Fibroblast of skin of abdomen (primary cell): Measurements from ENCODE around the gene ASXL1.

Experiments
- DNase-seq: peaks from one replicate; pipeline ENCODE4 v3.0.0-alpha.2; 2013

Gene ASXL1

GRCh38 chr20:32337937-32338661, 20.0 kb upstream of the ASXL1 start:
- no peak for DNase-seq

DNA sequence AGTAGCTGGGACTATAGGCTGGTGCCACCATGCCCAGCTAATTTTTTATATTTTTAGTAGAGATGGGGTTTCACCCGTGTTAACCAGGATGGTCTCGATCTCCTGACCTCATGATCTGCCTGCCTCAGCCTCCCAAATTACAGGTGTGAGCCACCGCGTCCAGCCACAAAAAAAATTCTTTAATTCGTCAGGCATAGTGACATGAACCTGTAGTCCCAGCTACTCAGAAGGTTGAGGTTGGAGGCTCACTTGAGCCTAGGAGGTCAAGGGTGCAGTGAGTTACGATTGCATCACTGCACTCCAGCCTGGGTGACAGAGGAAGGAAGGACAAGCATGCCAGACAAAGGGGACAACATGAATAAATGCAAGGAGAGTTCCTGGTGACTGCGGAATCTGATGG, 19.5 kb upstream of the ASXL1 start:
- no peak for DNase-seq

DNA sequence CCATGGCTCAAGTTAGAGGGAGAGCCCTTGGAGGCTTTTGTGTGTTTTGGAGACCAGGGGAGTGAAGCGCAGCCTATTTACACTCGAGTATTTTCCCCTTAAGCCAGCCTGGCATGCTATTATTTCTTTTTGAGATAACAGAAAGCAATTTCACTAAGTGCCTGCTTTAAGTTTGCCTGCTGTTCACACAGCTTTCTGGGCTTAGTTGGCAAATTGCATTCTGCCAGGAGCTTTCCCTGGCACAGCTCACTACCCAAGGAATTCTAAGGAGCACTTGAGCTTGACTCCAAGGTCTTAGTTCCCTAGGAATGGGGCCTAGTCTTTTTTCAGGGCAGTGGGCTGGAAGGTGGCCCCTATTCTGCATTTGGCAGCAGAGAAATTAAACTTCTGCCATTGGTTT, 19.0 kb upstream of the ASXL1 start:
- DNase-seq = no peak

DNA sequence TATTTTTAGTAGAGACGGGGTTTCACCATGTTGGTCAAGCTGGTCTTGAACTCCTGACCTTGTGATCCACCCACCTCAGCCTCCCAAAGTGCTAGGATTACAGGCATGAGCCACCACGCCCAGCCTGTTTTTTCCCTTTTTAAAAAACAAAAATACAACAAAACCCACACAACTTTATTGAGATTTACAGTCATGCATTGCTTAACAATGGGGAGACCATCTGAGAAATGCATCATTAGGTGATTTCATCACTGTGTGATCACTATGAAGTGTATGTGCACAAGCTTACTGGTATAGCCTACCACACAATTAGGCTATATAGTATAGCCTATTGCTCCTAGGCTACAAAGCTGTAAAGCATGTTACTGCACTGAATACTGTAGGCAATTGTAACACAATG, 17.1 kb upstream of the ASXL1 start:
- peak; percentile 36 for DNase-seq

DNA sequence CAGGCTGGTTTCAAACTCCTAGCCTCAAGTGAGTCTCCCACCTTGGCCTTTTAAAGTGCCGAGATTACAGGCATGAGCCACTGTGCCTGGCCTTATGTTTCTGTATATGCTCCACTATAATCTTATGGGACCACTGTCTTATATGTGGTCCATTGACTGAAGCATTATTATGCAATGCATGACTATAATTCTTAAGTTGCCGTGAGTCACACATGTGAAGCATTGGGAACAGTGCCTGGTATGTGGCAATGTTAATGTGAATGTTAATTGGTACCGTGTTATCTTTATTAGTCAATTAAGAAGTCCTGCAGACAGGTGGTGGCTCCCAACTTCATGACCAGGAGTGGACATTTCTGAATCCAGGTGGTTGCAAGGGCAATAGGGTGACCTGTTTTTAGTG, 14.7 kb upstream of the ASXL1 start:
- peak; percentile 90 for DNase-seq

- DNase-seq = no peak
These were observed 13.2 kb upstream of the ASXL1 start for GRCh38 chr20:32344835-32345506.

- DNase-seq = no peak
These were observed 9.9 kb upstream of the ASXL1 start for GRCh38 chr20:32348207-32348606.

GRCh38 chr20:32350421-32350820, 7.7 kb upstream of the ASXL1 start:
- no peak for DNase-seq

- no peak for DNase-seq
These were observed 5.9 kb upstream of the ASXL1 start for GRCh38 chr20:32352121-32352720.

DNA sequence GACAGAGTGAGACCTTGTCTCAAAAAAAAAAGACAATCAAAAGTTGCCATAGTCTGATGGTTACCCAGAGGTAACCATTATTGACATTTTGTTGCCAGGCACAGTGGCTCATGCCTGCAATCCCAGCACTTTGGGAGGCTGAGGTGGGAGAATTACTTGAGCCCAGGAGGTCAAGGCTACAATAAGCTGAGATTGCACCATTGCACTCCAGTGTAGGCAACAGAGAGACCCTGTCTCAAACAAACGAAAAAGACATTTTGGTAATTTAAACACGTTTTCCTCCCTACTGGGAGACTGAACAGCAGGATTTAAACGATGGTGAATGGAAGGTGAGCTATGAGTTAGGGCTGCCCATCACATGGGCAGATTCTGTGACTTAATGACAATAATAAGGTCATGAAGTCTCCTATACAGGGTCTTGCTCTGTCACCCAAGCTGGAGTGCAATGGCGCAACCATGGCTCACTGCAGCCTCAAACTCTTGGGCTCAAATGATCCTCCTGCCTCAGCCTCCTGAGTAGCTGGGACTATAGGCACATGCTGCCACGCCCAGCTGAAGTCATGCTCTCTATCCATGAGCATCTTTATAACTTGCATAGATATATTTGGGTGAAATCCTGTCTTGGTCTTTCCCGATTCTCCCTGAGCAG, 4.2 kb upstream of the ASXL1 start:
- no peak for DNase-seq

GRCh38 chr20:32354592-32355416, 3.3 kb upstream of the ASXL1 start:
- DNase-seq = peak; percentile 60

DNA sequence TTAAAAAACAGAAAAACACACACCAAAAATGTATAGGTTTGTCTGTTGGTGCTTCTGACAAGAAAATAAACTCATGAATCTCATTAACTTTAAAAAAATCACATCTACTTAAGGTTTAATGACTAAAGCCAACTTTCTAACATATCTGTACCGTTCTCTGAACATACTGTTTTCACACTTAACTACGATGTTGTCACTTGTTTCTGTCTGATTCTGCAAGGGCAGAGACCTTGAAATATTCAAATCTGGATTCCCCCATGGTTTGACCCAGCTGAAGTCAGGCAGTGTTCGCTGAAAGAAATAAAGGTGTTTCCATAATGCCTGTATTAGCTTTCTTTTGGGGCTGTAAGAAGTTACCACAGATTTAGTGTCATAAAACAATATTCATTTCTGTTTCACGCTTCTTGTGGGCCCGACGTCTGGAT, 2.7 kb upstream of the ASXL1 start:
- no peak for DNase-seq

- DNase-seq = peak; percentile 81
These were observed 2.1 kb upstream of the ASXL1 start for GRCh38 chr20:32355907-32356621.

DNA sequence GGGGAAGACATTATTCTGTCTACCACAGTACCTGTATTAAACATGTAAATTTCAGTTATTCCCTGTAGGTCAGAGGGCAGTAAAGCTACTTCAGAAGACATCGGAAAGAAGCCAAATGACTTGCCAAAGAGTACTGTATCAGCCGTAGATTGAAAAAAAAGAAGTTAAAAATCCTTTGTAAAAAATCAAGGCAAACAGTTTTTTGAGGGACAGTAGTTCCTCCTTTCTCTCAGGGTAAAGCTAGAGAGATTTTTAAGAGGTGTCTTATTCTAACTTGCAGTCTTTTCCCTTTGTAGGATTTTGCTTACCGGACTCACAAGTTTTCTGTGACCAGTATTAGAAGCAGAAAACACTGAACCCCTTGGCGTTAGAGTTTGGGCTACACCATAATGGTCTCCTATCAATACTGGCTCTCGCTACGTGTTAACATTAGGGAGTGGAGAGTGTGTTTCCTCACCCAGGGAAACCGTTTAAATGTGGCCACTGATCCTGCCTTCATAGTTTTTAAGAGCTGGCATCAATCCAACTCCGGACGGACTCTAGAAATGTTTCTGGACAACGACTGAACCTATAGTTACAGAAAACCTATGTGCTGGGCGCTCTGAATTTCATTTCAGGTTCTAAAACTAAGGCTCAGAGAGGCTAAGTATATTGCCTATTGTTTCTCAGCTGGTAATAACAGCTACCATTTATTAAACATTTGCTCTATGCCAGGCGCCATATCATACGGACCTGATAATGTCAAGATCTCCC, 1.3 kb upstream of the ASXL1 start:
- no peak for DNase-seq

DNA sequence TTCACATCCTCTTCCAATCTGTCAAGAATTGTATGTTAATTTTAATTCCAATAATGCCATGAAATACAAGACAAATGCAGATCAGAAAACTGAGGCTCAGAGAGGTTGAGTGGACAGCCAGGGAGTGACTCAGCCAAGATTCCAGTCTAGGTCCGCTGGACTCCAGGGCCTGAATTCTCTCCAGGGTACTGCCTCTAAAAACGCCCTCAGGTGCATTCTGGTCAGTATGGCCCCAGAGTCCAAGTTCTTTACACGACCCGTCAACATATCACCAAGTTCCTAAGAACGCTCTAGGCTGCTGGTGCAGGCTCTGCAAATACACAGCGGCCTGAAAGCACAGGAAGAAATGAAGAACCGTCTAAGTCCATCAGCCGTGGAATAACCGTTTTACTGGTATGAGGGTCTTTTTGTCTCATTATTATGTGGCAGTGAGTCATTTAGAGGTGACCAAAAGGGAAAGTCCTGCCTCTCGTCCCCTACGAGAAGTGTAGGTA, 709 bp upstream of the ASXL1 start:
- peak; percentile 24 for DNase-seq

DNA sequence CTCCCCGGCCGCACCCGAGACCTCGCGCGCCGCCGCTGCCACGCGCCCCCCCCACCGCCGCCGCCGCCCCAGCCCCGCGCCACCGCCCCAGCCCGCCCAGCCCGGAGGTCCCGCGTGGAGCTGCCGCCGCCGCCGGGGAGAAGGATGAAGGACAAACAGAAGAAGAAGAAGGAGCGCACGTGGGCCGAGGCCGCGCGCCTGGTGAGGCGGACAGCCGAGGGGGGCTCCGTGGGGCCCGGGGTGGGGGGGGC, 426 bp downstream of the ASXL1 start:
- DNase-seq = no peak

DNA sequence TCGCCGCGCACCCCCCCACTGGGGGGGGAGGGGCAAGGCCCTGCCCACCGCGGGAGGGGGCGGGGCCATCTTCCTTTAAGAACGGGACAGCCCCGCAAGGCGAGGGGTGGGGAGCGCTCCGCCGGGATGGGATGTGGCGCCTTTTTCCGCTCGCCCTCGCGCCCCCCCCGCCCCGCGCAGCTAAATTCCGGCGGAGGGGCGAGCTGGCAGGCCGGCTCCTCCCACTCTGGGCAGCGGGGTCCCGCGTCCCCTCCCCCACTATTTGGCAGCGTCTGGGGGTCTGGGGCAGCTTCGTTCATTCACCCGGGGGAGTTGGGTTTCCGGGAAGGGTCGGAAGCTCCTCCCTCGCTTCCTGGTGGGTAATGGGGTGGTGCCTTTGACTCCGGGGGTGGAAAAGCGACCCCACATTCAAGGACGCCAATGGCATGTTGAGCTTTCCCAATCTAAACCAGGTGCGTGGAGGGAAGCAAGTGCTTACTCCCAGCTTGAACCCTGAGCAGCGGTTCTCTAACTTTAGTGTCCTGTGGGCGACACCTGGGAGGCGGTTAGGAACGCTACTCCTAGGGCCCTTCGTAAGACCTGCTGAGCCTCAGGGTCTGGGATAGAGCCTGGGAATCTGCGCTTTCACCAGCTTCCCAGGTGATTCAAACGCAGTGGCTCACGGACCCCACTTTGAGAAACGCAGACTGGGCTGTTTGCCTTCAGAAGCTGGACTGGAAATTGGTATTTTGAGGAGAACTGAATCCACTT, 927 bp downstream of the ASXL1 start:
- DNase-seq = peak; percentile 71

GRCh38 chr20:32359633-32360332, 1.7 kb downstream of the ASXL1 start:
- DNase-seq = no peak

DNA sequence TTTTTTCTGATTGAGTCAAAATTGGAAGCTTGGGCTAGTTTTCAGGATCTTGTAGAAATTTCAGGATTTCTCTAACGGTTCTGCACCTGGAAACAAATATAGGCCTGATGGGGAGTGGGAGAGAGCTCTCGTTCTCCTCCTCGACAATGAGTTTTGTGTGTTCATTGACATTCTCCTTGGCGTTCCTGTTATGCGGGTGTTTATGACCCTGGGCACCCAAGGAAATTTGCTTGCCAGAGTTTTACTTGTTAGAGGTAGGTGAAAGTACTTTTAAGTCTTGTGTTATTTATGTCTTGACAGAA, 2.2 kb downstream of the ASXL1 start:
- no peak for DNase-seq

DNA sequence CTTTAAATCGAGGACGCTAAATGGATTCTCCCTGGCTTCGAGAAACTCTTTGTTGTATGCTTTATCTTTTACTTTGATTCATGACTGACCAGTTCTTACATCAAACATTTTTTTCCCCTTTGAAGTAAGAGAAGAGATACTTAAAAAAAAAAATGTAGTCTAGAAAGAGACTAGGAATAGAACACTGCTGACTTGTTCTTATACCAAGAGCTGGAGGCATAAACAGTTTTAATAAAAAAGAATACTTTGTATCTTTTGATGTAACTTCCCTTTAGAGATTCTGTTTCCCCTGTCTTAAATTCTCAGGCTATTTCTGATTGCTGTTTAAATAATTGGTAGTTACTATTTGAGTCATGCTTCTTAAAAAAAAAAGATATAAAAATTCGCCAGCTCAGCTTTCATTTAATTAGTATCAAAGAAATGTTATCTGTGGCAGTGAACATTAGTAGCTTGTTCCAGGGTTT, 4.8 kb downstream of the ASXL1 start:
- no peak for DNase-seq
